GM20431 (cell line): ENCODE results near the gene HIF3A.
"Not testable (repeated sequence)": the region's sequence is repeated elsewhere in the genome, so short reads cannot be mapped to it uniquely, and the experiment has no call there.

Source experiments
- in situ Hi-C: fragments of 300-500 bp; cut with MseI, MboI; formaldehyde crosslinking; loops from one replicate; pipeline ENCODE4 v1.15.0; 2020; ENCODE audit warnings: low sequenced_read_pairs; ENCODE audit not compliant: unreplicated experiment

The HIF3A gene

DNA sequence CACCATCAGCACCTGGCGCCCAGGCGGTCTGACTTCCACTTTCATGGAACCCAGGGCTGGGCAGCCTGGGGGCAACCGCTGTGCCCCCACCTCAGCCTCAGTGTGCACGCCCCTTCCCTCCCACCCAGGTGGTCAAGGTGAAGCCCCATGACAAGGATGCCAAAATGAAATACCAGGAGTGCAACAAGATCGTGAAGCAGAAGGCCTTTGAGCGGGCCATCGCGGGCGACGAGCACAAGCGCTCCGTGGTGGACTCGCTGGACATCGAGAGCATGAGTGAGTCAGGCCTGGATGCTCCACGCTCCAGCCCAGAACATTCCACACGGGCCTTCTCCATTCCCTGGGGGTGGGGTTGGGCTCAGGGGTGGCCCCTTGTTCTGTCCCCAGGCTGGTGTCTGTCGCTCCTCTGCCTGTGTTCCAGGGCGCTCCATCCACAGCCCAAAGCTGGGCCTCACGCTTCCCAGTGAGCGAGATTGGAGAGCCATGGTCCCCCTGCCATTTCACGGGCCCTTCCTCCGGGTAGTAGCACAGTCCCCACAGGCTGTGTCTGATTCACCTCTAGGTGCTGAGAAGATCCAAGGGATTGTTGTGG is 78.7 kb downstream of the HIF3A start:
- in situ Hi-C loops, result not testable (repeated sequence)

DNA sequence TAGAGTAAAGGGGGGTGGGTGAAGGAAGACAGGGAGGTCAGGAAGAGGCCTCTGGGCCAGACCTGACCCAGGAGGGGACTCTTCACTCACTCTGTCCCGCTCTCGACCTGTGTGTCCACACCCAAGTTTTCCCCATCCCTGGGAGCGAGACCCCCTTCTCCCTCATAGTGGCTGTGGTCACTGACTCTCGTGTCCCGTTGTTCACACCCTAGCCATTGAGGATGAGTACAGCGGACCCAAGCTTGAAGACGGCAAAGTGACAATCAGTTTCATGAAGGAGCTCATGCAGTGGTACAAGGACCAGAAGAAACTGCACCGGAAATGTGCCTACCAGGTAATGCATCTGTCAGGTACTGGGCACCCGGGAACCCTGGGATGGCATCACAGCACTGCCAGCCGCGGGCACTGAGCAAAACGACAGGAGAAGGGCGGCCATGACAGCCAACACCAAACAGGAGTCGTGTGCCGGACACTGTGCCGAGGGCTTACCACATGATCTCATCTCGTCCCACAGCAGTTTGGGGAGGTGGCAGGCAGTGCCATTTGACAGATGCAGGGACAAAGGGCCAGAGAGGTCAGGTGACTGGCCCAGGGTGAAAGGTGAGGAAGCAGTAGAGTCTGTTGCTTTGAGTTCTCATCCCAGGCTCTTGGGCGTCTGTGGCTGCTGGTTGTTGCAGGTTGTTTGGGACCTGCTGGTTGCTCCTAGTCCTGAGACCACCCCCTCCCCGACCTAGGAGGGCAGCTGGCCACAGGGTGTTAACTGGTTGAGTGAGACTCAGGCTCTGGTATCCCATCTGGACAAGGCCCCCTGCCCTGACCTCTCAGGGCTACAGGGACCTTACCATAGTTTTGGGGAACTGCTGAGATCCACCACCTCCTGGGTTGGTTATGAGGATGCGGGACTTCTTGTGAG is 79.7 kb downstream of the HIF3A start:
- in situ Hi-C loops, result no loop called here

DNA sequence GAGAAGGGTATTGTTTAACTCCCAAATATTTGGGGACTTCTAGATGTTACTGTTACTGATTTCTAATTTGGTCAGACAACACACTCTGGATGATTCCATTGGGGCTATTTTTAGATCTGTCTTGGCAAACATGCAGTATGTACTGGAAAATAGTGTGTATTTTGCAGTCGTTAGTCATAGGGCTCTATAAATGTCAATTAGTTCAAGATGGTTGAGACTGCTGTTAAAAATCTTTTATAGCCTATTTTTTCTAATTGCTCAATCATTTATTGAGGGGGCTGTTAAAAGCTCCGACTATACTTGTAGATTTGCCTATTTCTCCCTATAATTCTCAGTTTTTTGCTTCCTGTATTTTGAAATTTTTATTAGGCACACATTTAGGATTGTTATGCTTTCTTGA is 81.4 kb downstream of the HIF3A start:
- in situ Hi-C loops, result no loop called here

DNA sequence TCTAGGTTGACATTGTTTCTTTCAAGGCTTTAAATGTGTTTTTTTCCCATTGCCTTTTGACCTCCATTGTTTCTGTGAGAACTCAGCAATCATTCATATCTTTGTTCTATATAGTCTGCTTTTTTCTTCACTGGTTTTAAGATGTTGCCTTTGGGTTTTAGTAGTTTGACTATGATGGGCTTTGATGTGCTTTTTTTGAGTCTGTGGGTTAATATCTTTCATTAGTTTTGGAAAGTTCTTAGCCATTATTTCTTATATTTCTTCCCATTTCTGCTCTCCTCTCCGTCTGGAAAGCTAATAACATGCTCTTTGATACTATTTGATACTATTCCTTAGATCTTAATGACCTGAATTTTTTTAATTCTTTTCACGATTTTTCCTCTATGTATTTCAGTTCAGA is 83.8 kb downstream of the HIF3A start:
- in situ Hi-C loops, result no loop called here

DNA sequence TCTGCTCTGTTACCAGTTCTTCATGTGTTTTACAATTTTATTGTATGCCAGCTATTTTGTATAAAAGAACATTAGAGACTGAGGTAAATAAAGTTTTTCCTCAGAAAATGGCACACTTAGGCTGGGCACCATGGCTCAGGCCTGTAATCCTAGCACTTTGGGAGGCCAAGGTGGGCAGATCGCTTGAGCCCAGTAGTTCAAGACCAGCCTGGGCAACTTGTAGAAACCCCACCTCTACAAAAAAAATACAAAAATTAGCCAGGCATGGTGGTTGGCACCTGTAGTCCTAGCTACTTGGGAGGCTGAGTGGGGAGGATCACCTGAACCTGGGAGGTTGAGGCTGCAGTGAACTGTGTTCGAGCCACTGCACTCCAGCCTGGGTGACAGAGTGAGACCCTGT is 84.5 kb downstream of the HIF3A start:
- in situ Hi-C loops, result no loop called here

DNA sequence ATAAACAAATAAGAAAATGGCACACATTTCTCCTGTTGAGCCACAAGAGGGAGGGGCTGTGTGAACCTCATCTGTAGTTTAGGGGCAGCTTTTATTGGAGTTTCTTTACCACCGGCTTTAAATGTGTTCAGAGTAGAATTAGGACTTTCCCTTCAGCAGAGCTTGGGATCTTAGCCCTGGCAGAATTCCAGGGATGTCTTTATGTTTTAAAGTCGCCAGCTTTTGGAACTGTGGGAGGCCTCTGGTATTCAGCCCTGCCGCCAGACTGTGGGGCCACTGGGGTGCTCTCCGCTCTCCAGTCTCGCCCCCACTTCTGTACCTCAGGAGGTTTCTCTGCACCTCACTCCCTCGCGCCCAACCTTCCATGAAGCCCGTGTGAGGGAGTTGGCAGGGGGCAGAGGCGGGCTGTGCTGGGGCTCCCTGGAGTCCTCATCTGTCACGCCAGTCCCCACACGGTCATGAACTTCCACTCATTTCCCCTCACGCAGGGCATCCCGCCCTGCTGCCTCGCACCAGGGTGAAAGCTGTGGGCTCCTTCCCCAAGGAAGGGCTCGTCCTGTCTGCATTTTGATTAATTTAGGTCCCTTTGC is 85.0 kb downstream of the HIF3A start:
- in situ Hi-C loops, result no loop called here

DNA sequence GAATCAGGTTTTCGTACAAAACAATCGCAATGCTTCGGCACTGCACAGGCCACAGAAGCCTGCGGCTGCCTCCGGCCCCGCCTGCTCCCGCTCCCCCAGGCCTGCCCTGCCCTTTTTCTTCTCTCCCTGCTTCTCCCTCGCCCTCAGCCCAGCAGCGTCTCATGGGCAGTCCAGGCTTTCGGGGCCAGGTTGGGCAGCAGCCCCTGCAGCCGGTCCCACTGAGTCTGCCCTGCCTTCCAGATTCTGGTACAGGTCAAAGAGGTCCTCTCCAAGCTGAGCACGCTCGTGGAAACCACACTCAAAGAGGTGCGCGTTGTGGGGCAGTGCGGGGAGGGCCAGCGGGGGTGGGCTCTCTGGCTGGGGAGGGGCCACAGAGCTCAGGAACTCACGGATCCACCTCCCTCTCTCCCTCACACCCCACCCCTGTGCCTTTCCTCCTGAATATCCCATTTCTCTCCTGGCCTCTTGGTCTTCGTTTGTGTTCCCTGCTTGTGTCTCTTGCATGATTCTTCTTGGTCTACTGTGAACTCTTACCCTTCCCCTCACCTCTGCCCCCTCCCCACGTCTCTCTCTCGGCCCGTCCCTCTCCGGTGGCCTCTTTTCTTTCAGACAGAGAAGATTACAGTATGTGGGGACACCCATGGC is 86.5 kb downstream of the HIF3A start:
- in situ Hi-C loops, result no loop called here

DNA sequence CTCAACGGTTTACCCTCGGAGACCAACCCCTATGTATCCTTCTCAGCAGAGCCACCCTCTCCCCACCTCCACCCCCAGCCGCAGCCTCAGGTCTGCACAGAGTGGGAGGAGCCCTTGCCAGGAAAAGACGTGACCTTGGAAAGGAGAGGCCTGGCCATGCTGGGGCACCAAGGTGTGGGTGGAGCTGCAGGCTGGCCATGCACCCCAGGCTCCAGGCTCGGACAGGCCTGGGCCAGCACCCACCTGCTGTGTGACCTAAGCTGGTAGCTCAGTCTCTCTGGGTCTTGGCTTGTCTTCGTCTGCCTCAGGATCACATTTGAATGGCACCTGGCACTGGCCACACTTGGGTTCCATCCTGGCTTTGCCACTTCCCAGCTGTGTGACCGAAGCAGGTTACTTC is 87.0 kb downstream of the HIF3A start:
- in situ Hi-C loops, result no loop called here

DNA sequence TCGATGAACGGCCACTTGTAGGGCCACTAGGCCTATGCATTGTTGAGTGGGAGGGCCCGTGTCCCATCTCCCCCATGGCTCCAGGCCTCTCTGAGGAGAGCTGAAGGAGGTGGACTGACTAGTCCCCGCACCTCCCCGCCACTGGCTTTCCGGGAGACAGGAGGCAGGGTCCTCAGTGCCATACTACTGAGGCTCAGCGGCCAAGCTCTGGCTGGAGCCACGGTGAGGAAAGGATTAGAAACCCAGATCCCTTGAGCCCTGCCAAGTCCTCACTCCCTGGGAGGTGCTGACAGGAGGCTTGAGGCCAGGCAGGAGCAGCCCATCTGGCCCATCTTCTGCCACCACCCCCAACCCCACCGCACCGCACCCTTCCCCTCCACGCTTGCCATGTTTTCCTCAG is 87.6 kb downstream of the HIF3A start:
- in situ Hi-C loops, result no loop called here

DNA sequence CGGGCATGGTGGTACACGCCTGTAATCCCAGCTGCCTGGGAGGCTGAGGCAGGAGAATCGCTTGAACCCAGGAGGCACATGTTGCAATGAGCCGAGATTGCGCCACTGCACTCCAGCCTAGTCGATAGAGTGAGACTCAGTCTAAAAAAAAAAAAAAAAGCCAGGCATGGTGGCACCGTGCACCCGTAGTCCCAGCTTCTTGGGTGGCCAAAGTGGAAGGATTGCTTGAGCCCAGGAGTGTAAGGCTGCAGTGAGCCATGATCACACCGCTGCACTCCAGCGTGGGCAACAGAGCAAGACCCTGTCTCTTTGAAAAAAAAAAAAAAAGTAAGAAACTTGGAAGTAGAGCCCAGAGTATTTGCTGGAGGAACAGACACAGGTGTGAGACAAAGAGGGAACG is 88.8 kb downstream of the HIF3A start:
- in situ Hi-C loops, result no loop called here

DNA sequence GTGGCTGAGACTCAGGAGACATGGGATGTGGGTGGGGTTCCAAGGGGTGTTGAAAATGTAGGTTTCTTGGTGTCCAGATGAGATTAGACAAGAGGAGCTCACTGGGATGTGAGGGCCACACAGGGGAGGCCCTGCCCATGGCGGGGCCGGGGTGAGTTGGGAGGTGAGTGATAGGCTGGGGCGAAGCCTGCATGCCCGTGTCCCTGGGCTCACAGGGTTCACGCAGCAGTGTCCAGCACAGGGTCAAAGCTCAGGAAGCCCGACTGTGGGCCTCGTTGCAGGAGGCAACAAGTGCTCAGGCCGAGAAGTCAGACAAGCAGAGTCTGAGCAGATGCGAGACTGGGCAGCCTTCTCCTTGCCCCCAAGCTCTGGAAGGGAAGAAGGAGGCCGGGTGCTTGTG is 89.3 kb downstream of the HIF3A start:
- in situ Hi-C loops, result no loop called here

DNA sequence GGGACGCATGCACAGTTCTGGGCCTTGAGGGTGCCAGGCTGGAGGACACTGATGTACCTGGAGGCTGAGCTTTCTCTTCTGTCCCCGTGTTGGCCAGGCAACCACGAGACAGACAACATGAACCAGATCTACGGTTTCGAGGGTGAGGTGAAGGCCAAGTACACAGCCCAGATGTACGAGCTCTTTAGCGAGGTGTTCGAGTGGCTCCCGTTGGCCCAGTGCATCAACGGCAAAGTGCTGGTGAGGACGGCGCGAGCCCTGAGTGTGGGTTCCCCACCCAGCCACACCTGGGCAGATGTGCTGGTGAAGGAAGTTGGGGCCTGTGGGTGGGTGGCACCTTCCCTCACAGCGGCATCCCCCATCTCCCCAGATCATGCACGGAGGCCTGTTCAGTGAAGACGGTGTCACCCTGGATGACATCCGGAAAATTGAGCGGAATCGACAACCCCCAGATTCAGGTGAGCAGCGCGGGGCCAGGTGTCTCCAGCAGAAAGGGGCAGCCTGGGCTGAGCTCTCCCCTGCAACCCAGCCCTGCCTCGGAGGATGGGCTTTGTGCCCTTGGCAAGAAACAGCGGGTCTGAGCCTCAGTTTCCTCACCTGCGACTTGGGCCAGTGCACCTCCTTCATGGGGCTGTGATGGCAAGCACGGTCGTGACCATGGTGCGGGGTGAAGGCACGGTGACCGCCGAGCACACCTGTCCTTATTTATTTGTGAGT is 90.3 kb downstream of the HIF3A start:
- in situ Hi-C loops, result no loop called here

DNA sequence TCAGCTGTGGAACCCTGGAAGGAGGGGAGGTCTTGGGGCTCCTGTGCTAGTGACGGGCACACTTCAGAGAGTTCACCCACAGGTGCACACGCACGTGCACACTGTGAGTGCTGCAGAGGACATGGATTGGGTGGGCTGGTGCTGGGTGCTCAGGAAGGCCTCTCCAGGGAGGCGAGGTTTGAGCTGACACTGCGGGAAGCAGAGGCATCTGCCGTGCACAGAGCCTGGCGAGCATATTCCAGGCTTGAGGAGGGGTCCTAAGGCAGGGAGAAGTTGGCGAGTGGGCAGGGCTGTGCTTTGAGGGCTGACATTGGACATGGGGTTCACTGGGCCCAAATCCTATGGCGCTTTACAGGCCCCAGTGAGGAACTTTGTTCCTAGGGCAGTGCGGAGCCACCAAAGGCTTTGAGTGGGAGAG is 90.9 kb downstream of the HIF3A start:
- in situ Hi-C loops, result no loop called here

DNA sequence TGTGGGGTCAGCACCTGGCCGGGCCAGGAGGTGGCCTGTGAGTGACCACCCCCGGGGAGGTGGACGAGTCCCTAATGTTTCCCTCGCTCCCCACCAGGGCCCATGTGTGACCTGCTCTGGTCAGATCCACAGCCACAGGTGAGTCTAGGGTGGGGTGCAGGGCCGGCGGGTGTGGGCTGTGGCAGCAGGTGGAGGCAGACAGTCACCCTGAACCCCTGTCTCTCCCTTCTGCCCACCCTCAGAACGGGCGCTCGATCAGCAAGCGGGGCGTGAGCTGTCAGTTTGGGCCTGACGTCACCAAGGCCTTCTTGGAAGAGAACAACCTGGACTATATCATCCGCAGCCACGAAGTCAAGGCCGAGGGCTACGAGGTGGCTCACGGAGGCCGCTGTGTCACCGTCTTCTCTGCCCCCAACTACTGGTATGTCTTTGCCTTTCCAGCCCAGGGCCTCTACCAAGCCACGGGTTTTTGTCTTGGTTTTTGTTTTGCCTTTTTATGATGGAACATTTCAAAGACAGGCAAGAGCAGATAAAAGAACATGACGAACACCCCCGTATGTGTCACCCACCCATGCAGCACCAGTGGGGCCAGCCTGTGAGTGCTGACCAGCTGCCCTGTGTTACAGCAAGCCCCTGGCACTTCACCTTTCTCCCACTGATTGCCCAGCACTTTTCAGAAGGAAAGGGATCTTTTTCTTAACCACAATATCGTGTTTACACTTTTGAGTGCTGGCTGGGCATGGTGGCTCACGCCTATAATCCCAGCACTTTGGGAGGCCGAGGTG is 91.7 kb downstream of the HIF3A start:
- in situ Hi-C loops, result no loop called here

DNA sequence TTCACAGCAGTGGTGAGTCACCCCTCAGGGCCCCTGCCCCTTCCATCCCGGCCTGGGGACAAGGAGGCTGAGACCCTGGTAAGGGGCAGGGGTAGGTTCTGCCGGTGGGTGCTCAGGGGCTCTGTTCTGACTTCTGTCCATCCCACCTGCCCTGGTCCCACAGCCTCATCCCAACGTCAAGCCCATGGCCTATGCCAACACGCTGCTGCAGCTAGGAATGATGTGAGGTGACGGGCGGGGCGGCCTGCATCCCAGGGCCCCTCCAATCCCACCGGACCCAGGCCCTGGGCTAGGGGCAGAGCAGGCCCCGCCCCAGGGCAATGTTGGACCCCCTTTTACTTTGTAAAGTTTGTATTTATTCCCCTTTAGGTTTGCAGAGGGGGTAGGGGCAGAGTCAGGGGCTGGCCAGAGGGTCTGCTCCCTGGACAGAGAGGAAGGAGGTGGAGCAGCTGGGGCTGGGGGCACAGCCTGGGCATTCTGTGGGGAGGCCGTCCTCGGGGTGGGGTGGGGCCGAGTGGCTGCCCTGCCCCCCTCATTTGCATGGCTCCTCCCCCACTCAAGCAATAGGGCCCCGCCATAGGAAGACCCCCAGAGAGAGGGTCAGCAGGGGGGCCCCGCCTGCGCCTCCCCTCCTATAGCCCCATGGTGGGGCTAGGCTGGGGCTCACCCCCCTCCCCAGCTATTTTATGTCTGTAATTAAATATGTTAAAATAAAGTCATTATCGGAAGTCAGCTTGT is 93.4 kb downstream of the HIF3A start:
- in situ Hi-C loops, result no loop called here

DNA sequence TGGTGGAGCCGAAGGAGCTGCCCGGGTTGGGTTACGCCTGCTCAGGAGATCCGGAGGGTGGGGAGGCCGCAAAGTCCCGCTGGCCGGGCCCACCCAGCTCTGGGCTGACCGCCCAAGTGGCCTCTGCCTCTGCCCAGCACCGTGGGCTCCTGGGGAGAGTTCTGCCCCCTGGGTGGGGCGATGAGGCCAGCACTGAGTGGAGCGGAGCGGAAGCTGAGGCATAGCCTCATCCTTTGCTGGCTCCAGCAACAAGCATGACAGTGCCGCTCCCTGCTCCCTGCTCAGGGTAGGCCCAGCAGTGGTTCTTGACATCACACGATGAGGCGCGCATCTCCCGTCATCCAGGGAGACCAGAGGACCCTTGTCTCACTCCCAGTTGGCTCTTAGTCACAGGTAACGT is 94.0 kb downstream of the HIF3A start:
- in situ Hi-C loops, result no loop called here

DNA sequence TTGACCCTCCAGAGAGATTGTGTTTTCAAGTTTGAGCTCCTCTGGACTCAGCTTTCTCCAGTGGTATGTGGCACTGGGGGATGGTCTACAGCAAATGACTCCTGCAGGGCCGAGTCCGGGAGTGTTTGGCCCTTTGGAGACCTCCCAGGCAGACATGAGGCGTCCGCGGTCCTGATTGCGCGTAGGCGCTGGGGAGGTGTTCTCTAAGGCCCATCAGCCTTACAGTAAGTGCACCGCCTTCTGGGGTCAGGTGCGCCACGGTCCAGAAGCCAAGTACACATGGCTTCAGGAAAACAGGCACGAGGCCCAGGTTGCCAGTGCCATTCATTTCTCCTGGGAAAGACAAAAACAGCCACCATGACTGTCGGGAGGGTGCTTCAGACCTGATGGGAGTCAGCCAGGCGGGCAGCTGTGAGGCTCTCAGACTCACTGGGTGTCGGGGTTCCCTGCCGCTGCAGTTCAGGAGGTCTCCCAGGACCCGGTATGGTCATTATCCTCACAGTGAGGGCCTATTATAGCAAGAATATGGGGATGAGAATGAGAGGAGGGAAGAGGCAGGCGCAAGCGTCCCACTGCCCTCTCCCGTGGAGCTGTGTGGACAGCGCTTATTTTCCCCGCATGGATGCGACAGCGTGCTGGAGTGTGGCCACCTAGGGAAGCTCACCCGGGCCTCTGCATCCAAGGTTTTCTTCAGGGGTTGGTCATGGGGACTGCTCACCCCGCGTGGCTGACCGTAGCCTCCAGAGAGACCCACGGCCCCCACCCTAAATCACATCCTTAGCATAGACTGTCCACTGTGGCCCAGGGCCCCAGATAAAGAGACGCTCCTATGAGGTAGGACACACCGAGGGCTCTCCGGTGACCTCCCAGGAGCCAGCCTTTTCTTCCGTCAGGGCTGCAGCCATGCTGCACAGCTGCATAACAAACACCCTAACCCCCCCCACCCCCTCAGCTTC is 94.7 kb downstream of the HIF3A start:
- in situ Hi-C loops, result no loop called here
